IPS DF 4.7 (cell line): ENCODE data around the gene MRPL55.
A peak's percentile ranks its signal among the peaks of the same experiment; 100 is the strongest.
"Not testable (repeated sequence)": the region's sequence is repeated elsewhere in the genome, so short reads cannot be mapped to it uniquely, and the experiment has no call there.

Experiments used
- DNase-seq: peaks from one replicate; pipeline ENCODE4 v3.0.0-alpha.2; 2013; ENCODE audit warnings: low spot score; ENCODE audit errors: extremely low read depth

The MRPL55 gene

GRCh38 chr1:228123505-228123904 lies 14.4 kb upstream of the MRPL55 start:
- no peak for DNase-seq

GRCh38 chr1:228122921-228123441 lies 13.9 kb upstream of the MRPL55 start:
- no peak for DNase-seq

GRCh38 chr1:228120857-228121489 lies 11.9 kb upstream of the MRPL55 start:
- DNase-seq, result no peak

- DNase-seq, result no peak
Measured at GRCh38 chr1:228120351-228120750, 11.3 kb upstream of the MRPL55 start.

GRCh38 chr1:228118040-228118439 lies 8.9 kb upstream of the MRPL55 start:
- DNase-seq, result no peak

GRCh38 chr1:228117335-228117734 lies 8.2 kb upstream of the MRPL55 start:
- no peak for DNase-seq

GRCh38 chr1:228114827-228115226 lies 5.7 kb upstream of the MRPL55 start:
- DNase-seq, result no peak

GRCh38 chr1:228112617-228113016 lies 3.5 kb upstream of the MRPL55 start:
- DNase-seq, result no peak

GRCh38 chr1:228112167-228112566 lies 3.1 kb upstream of the MRPL55 start:
- DNase-seq, result no peak

GRCh38 chr1:228111315-228111714 lies 2.2 kb upstream of the MRPL55 start:
- DNase-seq, result not testable (repeated sequence)

GRCh38 chr1:228110556-228110955 lies 1.5 kb upstream of the MRPL55 start:
- DNase-seq, result no peak

- DNase-seq, result no peak
Measured at GRCh38 chr1:228109962-228110488, 926 bp upstream of the MRPL55 start.

GRCh38 chr1:228108742-228109072 lies 392 bp downstream of the MRPL55 start:
- no peak for DNase-seq

GRCh38 chr1:228108055-228108690 lies 926 bp downstream of the MRPL55 start:
- no peak for DNase-seq

GRCh38 chr1:228107636-228108035 lies 1.5 kb downstream of the MRPL55 start:
- DNase-seq, result no peak

GRCh38 chr1:228106800-228107054 lies 2.4 kb downstream of the MRPL55 start:
- no peak for DNase-seq

GRCh38 chr1:228105996-228106799 lies 2.9 kb downstream of the MRPL55 start:
- no peak for DNase-seq

- DNase-seq, result no peak
Measured at GRCh38 chr1:228105270-228105995, 3.7 kb downstream of the MRPL55 start.

- no peak for DNase-seq
Measured at GRCh38 chr1:228104526-228105269, 4.4 kb downstream of the MRPL55 start.

- DNase-seq, result peak; percentile 72
Measured at GRCh38 chr1:228102791-228103620, 6.1 kb downstream of the MRPL55 start, which contains the start of gene C1orf35. Gene C1orf35, minus strand, starts transcription at chr1:228103325. Its CDS starts 98 bp downstream, at chr1:228103227.
